K562 (cell line): ENCODE results near the gene RELL2. TPM values are rescaled to one million over a fixed set of nuclear protein-coding genes. Genes with fewer than 3 reads are reported as not detected.

ENCODE experiments used
- ZNF3 ChIP-seq: fragments of 250-450 bp; sonication (Bioruptor Pico); IDR thresholded peaks from 2 replicates; pipeline ENCODE4 v1.5.0; 2021; ENCODE audit warnings: mild to moderate bottlenecking, moderate library complexity
- polyA plus RNA-seq, 8 experiments: library from polyadenylated mRNA; depleted of rRNA in 4 of 8; stranded (reverse) in 5 of 8; unstranded in 3 of 8; fragments of >200 nt; fragmentation: Nextera tagmentation in 2 of 8; fragmentation: Illumina TruSeq in 1 of 8; extraction: Ambion mirVana in 2 of 8; extraction: Trizol in 1 of 8; gene quantifications; 2 replicates each; pipeline versions ENCODE4 v1.2.1 to v1.2.3, GENCODE V29; 2011 to 2014; ENCODE audit warnings: inconsistent platforms in 1 of 8, missing spikeins in 1 of 8
- total RNA-seq, 7 experiments: library from RNA; depleted of rRNA in 6 of 7; stranded (reverse); fragments of >200 nt in 6 of 7; fragmentation: Illumina TruSeq in 2 of 7; extraction: Trizol in 2 of 7; gene quantifications; 2 replicates each; pipeline versions ENCODE4 v1.2.1 to v1.2.3, GENCODE V29; 2011 to 2021; ENCODE audit warnings: low replicate concordance in 1 of 7
- TF ChIP-seq, protein P1 (sequence below): fragments of 200-600 bp; sonication (generic); IDR thresholded peaks from one replicate; pipeline ENCODE4 v1.6.1; 2012; ENCODE audit warnings: mild to moderate bottlenecking, low read depth, low read length, inconsistent platforms
- TF ChIP-seq, protein P2 (sequence below): fragments of 450-650 bp; IDR thresholded peaks from 2 replicates; pipeline ENCODE4 v1.7.0; 2016; ENCODE audit warnings: borderline replicate concordance
- TF ChIP-seq, protein P3 (sequence below): fragments of 250-450 bp; sonication (Bioruptor Pico); IDR thresholded peaks from 2 replicates; pipeline ENCODE4 v1.9.0; 2021; ENCODE audit warnings: mild to moderate bottlenecking, inconsistent platforms
- TF ChIP-seq, protein P4 (sequence below): fragments of 450-650 bp; IDR thresholded peaks from 2 replicates; pipeline ENCODE4 v1.6.1; 2017; ENCODE audit warnings: antibody characterized with exemption
- TF ChIP-seq, protein P5 (sequence below): IDR thresholded peaks from 2 replicates; pipeline ENCODE4 v1.6.1; 2011; ENCODE audit warnings: borderline replicate concordance, low read depth, mild to moderate bottlenecking, moderate library complexity, low read length; ENCODE audit not compliant: insufficient read depth, poor library complexity, severe bottlenecking

The RELL2 gene
- total and polyA plus RNA-seq, 9 of the 15 experiments (the other 6 are each of a cell fraction or from before 2014, with no cell fraction given), result 0.06 to 36.0 (median 14.3) TPM

DNA sequence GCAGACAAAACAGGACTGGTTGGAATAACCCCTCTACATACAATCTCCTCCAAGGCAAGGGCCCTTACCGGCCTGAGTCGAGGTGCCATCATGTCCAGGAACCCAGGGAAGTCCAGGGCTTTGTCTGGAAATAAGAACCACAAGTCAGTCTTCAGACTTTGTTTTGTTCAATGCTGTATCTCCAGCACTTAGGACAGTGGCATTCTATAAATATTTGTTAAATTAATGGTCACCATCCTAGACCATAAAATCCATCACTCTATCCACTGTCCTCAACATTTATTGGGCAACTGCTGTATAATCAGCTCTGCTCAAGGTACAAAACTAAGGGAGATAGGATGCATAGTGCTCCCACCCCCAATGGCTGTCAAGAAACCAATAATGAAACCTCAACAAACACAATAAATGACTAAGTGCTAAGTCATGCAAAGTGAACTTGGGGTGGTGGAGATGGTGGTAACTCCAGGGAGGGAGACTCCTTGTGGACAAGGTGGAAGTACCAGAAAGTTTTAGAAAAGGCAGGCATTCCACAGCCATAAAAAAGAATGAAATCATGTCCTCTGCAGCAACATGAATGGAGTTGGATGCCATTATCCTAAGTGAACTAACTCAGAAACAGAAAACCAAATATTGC lies 5.0 kb downstream of the RELL2 start (continued):
- TF ChIP-seq, protein P1, sequence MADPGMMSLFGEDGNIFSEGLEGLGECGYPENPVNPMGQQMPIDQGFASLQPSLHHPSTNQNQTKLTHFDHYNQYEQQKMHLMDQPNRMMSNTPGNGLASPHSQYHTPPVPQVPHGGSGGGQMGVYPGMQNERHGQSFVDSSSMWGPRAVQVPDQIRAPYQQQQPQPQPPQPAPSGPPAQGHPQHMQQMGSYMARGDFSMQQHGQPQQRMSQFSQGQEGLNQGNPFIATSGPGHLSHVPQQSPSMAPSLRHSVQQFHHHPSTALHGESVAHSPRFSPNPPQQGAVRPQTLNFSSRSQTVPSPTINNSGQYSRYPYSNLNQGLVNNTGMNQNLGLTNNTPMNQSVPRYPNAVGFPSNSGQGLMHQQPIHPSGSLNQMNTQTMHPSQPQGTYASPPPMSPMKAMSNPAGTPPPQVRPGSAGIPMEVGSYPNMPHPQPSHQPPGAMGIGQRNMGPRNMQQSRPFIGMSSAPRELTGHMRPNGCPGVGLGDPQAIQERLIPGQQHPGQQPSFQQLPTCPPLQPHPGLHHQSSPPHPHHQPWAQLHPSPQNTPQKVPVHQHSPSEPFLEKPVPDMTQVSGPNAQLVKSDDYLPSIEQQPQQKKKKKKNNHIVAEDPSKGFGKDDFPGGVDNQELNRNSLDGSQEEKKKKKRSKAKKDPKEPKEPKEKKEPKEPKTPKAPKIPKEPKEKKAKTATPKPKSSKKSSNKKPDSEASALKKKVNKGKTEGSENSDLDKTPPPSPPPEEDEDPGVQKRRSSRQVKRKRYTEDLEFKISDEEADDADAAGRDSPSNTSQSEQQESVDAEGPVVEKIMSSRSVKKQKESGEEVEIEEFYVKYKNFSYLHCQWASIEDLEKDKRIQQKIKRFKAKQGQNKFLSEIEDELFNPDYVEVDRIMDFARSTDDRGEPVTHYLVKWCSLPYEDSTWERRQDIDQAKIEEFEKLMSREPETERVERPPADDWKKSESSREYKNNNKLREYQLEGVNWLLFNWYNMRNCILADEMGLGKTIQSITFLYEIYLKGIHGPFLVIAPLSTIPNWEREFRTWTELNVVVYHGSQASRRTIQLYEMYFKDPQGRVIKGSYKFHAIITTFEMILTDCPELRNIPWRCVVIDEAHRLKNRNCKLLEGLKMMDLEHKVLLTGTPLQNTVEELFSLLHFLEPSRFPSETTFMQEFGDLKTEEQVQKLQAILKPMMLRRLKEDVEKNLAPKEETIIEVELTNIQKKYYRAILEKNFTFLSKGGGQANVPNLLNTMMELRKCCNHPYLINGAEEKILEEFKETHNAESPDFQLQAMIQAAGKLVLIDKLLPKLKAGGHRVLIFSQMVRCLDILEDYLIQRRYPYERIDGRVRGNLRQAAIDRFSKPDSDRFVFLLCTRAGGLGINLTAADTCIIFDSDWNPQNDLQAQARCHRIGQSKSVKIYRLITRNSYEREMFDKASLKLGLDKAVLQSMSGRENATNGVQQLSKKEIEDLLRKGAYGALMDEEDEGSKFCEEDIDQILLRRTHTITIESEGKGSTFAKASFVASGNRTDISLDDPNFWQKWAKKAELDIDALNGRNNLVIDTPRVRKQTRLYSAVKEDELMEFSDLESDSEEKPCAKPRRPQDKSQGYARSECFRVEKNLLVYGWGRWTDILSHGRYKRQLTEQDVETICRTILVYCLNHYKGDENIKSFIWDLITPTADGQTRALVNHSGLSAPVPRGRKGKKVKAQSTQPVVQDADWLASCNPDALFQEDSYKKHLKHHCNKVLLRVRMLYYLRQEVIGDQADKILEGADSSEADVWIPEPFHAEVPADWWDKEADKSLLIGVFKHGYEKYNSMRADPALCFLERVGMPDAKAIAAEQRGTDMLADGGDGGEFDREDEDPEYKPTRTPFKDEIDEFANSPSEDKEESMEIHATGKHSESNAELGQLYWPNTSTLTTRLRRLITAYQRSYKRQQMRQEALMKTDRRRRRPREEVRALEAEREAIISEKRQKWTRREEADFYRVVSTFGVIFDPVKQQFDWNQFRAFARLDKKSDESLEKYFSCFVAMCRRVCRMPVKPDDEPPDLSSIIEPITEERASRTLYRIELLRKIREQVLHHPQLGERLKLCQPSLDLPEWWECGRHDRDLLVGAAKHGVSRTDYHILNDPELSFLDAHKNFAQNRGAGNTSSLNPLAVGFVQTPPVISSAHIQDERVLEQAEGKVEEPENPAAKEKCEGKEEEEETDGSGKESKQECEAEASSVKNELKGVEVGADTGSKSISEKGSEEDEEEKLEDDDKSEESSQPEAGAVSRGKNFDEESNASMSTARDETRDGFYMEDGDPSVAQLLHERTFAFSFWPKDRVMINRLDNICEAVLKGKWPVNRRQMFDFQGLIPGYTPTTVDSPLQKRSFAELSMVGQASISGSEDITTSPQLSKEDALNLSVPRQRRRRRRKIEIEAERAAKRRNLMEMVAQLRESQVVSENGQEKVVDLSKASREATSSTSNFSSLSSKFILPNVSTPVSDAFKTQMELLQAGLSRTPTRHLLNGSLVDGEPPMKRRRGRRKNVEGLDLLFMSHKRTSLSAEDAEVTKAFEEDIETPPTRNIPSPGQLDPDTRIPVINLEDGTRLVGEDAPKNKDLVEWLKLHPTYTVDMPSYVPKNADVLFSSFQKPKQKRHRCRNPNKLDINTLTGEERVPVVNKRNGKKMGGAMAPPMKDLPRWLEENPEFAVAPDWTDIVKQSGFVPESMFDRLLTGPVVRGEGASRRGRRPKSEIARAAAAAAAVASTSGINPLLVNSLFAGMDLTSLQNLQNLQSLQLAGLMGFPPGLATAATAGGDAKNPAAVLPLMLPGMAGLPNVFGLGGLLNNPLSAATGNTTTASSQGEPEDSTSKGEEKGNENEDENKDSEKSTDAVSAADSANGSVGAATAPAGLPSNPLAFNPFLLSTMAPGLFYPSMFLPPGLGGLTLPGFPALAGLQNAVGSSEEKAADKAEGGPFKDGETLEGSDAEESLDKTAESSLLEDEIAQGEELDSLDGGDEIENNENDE, result no peak
- TF ChIP-seq, protein P2, sequence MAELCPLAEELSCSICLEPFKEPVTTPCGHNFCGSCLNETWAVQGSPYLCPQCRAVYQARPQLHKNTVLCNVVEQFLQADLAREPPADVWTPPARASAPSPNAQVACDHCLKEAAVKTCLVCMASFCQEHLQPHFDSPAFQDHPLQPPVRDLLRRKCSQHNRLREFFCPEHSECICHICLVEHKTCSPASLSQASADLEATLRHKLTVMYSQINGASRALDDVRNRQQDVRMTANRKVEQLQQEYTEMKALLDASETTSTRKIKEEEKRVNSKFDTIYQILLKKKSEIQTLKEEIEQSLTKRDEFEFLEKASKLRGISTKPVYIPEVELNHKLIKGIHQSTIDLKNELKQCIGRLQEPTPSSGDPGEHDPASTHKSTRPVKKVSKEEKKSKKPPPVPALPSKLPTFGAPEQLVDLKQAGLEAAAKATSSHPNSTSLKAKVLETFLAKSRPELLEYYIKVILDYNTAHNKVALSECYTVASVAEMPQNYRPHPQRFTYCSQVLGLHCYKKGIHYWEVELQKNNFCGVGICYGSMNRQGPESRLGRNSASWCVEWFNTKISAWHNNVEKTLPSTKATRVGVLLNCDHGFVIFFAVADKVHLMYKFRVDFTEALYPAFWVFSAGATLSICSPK, result no peak
- TF ChIP-seq, protein P3, sequence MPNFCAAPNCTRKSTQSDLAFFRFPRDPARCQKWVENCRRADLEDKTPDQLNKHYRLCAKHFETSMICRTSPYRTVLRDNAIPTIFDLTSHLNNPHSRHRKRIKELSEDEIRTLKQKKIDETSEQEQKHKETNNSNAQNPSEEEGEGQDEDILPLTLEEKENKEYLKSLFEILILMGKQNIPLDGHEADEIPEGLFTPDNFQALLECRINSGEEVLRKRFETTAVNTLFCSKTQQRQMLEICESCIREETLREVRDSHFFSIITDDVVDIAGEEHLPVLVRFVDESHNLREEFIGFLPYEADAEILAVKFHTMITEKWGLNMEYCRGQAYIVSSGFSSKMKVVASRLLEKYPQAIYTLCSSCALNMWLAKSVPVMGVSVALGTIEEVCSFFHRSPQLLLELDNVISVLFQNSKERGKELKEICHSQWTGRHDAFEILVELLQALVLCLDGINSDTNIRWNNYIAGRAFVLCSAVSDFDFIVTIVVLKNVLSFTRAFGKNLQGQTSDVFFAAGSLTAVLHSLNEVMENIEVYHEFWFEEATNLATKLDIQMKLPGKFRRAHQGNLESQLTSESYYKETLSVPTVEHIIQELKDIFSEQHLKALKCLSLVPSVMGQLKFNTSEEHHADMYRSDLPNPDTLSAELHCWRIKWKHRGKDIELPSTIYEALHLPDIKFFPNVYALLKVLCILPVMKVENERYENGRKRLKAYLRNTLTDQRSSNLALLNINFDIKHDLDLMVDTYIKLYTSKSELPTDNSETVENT (CRISPR knock-in tag), result no peak
- TF ChIP-seq, protein P4, sequence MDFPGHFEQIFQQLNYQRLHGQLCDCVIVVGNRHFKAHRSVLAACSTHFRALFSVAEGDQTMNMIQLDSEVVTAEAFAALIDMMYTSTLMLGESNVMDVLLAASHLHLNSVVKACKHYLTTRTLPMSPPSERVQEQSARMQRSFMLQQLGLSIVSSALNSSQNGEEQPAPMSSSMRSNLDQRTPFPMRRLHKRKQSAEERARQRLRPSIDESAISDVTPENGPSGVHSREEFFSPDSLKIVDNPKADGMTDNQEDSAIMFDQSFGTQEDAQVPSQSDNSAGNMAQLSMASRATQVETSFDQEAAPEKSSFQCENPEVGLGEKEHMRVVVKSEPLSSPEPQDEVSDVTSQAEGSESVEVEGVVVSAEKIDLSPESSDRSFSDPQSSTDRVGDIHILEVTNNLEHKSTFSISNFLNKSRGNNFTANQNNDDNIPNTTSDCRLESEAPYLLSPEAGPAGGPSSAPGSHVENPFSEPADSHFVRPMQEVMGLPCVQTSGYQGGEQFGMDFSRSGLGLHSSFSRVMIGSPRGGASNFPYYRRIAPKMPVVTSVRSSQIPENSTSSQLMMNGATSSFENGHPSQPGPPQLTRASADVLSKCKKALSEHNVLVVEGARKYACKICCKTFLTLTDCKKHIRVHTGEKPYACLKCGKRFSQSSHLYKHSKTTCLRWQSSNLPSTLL, result no peak
- TF ChIP-seq, protein P5, sequence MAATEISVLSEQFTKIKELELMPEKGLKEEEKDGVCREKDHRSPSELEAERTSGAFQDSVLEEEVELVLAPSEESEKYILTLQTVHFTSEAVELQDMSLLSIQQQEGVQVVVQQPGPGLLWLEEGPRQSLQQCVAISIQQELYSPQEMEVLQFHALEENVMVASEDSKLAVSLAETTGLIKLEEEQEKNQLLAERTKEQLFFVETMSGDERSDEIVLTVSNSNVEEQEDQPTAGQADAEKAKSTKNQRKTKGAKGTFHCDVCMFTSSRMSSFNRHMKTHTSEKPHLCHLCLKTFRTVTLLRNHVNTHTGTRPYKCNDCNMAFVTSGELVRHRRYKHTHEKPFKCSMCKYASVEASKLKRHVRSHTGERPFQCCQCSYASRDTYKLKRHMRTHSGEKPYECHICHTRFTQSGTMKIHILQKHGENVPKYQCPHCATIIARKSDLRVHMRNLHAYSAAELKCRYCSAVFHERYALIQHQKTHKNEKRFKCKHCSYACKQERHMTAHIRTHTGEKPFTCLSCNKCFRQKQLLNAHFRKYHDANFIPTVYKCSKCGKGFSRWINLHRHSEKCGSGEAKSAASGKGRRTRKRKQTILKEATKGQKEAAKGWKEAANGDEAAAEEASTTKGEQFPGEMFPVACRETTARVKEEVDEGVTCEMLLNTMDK, result peak; percentile 46
- no peak for TF ChIP-seq ZNF3 (CRISPR knock-in tag)
